Tibial nerve (tissue), 3 donors: Measurements from ENCODE around the gene TPM1.

Experiments used
- CTCF ChIP-seq, 5 experiments: fragments of 200-600 bp in 3 of 5; fragments of 450-650 bp in 2 of 5; sonication (generic) in 3 of 5; IDR thresholded peaks; one replicate each; pipeline ENCODE4 v1.5.1; 2016 to 2019; ENCODE audit warnings: antibody characterized with exemption in 5 of 5, mild to moderate bottlenecking in 3 of 5, moderate library complexity in 2 of 5
- POLR2A ChIP-seq, 2 donors: fragments of 450-650 bp; IDR thresholded peaks; one replicate each; pipeline ENCODE4 v1.6.1; 2017; ENCODE audit warnings: antibody characterized with exemption in 2 of 2, mild to moderate bottlenecking in 2 of 2, moderate library complexity in 2 of 2

GRCh38 chr15:63006032-63006878 is 36.3 kb upstream of the TPM1 start:
- TF ChIP-seq CTCF (IDR thresholded peaks at IDR 0.05): no peak
- no peak for TF ChIP-seq POLR2A (IDR thresholded peaks at IDR 0.05)
